ENCODE measurements around the gene ATRIP.

DNA sequence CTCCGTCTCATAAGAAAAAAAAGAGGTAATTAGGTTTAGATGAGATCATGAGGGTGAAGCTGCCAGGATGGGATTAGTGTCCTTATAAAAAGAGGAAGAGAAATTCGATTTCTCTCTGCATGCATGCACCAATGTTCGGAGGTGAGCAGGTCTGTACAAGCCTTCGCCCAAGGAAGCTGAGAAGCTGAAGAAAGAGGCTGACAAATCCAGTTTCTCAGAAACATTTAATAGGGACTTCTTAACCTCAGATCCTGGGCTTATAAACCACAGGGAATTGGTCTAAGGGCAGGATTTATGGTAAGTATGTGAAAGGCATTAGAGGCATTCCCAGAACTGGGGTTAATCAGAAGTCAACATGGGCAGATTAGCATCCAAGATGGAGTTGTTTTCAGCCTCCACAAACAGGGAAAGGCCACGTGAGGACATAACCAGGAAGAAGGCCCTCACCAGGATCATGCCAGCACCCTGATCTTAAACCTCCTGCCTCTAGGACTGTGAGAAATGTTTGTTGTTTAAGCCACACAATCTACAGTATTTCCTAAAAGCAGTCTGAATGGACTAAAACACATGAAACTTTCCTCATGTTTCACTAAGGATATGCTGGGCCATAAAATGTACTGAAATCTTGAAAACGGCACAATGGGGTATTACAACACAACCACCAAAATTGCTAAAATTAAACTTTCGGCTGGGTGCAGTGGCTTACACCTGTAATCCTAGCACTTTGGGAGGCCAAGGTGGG, 46.1 kb downstream of the ATRIP start:
- TF ChIP-seq, protein P1, sequence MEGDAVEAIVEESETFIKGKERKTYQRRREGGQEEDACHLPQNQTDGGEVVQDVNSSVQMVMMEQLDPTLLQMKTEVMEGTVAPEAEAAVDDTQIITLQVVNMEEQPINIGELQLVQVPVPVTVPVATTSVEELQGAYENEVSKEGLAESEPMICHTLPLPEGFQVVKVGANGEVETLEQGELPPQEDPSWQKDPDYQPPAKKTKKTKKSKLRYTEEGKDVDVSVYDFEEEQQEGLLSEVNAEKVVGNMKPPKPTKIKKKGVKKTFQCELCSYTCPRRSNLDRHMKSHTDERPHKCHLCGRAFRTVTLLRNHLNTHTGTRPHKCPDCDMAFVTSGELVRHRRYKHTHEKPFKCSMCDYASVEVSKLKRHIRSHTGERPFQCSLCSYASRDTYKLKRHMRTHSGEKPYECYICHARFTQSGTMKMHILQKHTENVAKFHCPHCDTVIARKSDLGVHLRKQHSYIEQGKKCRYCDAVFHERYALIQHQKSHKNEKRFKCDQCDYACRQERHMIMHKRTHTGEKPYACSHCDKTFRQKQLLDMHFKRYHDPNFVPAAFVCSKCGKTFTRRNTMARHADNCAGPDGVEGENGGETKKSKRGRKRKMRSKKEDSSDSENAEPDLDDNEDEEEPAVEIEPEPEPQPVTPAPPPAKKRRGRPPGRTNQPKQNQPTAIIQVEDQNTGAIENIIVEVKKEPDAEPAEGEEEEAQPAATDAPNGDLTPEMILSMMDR (IDR thresholded peaks at IDR 0.05): no peak
- TF ChIP-seq POLR2A (IDR thresholded peaks at IDR 0.05): no peak

Data from uterus (tissue), 2 donors.